ENCODE data around the gene CTSZ.

GRCh38 chr20:58959652-58960051 lies 47.4 kb downstream of the CTSZ start:
- TF ChIP-seq CTCF (IDR thresholded peaks at IDR 0.05; ENCODE audit: low read depth, low read length) (no peak), EZH2phosphoT487 (IDR thresholded peaks at IDR 0.05; ENCODE audit: low read depth) (no peak)

Measured in OCI-LY3 (cell line).